Gastrocnemius medialis (tissue), 4 donors: ENCODE data around the gene PRKD1. TPM values are rescaled to one million over a fixed set of nuclear protein-coding genes. Genes with fewer than 3 reads are reported as not detected.

ENCODE experiments used
- ATAC-seq, 2 donors: fragments of 150-250 bp; one replicate each; pipeline ENCODE4 v1.9.1; 2016
- DNase-seq, 2 donors: peaks; one replicate each; pipeline ENCODE4 v3.0.0-alpha.2; 2019
- H3K27ac ChIP-seq, 4 donors: fragments of 200-600 bp; sonication (generic); 1 replicate in 1 of 4; 2 replicates in 3 of 4; pipeline ENCODE4 v1.5.1; 2016 to 2018; ENCODE audit warnings: mild to moderate bottlenecking in 2 of 4, moderate library complexity in 1 of 4
- H3K27me3 ChIP-seq, 3 donors: fragments of 200-600 bp; sonication (generic) in 2 of 3; 1 replicate in 1 of 3; 2 replicates in 2 of 3; pipeline versions ENCODE4 v1.5.1 to v1.6.0; 2016 to 2019; ENCODE audit warnings: mild to moderate bottlenecking in 1 of 3, moderate library complexity in 1 of 3
- H3K36me3 ChIP-seq, 2 donors: fragments of 200-600 bp; sonication (generic) in 1 of 2; one replicate each; pipeline ENCODE4 v1.5.1; 2017 to 2018
- H3K4me1 ChIP-seq, 2 donors: fragments of 200-600 bp; sonication (generic) in 1 of 2; one replicate each; pipeline ENCODE4 v1.5.1; 2016 to 2017; ENCODE audit warnings: mild to moderate bottlenecking in 2 of 2
- H3K4me3 ChIP-seq, 4 donors: fragments of 200-600 bp; sonication (generic) in 3 of 4; 1 replicate in 1 of 4; 2 replicates in 3 of 4; pipeline ENCODE4 v1.5.1; 2016 to 2019; ENCODE audit warnings: mild to moderate bottlenecking in 2 of 4
- H3K9me3 ChIP-seq, 3 donors: fragments of 200-600 bp; sonication (generic) in 2 of 3; 1 replicate in 1 of 3; 2 replicates in 2 of 3; pipeline ENCODE4 v1.5.1; 2016 to 2019
- CTCF ChIP-seq, 5 experiments: fragments of 450-650 bp in 3 of 5; fragments of 200-600 bp in 2 of 5; sonication (generic) in 2 of 5; IDR thresholded peaks in 4 of 5; conservative IDR thresholded peaks in 1 of 5; 1 replicate in 4 of 5; 2 replicates in 1 of 5; pipeline ENCODE4 v1.5.1; 2016 to 2019; ENCODE audit warnings: antibody characterized with exemption in 5 of 5, mild to moderate bottlenecking in 3 of 5, moderate library complexity in 3 of 5
- POLR2A ChIP-seq, 2 donors: fragments of 450-650 bp; IDR thresholded peaks; one replicate each; pipeline ENCODE4 v1.6.1; 2017; ENCODE audit warnings: antibody characterized with exemption in 2 of 2, mild to moderate bottlenecking in 2 of 2, moderate library complexity in 2 of 2
- in situ Hi-C, 4 donors: fragments of 200-750 bp; cut with MboI; loops; one replicate each; pipeline versions ENCODE4 v1.15.0 to v1.8.0; 2017; ENCODE audit warnings: low sequenced_read_pairs in 4 of 4
- intact Hi-C: fragments of 100-400 bp; cut with DNase I; formaldehyde crosslinking; loops from one replicate; pipeline ENCODE4 v1.15.1; 2023; ENCODE audit warnings: low total_unique reads
- total RNA-seq, 4 donors: library from RNA; depleted of rRNA; stranded (reverse); fragments of >200 nt; gene quantifications; one replicate each; pipeline versions ENCODE4 v1.1.0 to v1.2.3, GENCODE V29; 2016

The PRKD1 gene
- total RNA-seq, 4 donors from 2014 or later: 1.5 to 4.1 (median 1.7) TPM

GRCh38 chr14:29908652-29909577, 18.7 kb downstream of the PRKD1 start:
- TF ChIP-seq CTCF (IDR thresholded peaks at IDR 0.05 in 4 of 5, conservative IDR thresholded peaks at IDR 0.05 in 1 of 5): no peak
- TF ChIP-seq POLR2A (IDR thresholded peaks at IDR 0.05): no peak
- Histone ChIP-seq H3K36me3 (no peaks in the 10 kb centered on the region), H3K9me3 (no peaks in the 10 kb centered on the region), H3K27me3 (no peaks in the 10 kb centered on the region), H3K4me3 (no peak overlapping the region), H3K4me1 (no peaks in the 10 kb centered on the region), H3K27ac (no peak overlapping the region)
- in situ Hi-C loops: no loop called here
- intact Hi-C loops: no loop called here
- ATAC-seq (no peak), DNase-seq (no peak)

- Histone ChIP-seq H3K36me3 (no peaks in the 10 kb centered on the region), H3K9me3 (no peaks in the 10 kb centered on the region), H3K4me1 (no peaks in the 10 kb centered on the region), H3K27ac (no peak overlapping the region), H3K27me3 (no peaks in the 10 kb centered on the region), H3K4me3 (no peak overlapping the region)
- DNase-seq: no peak
- intact Hi-C loops: no loop called here
- in situ Hi-C loops: no loop called here
- ATAC-seq: no peak
- TF ChIP-seq CTCF (IDR thresholded peaks at IDR 0.05 in 4 of 5, conservative IDR thresholded peaks at IDR 0.05 in 1 of 5) (no peak), POLR2A (IDR thresholded peaks at IDR 0.05) (no peak)
These were observed 21.3 kb downstream of the PRKD1 start for GRCh38 chr14:29906256-29906870.

- Histone ChIP-seq H3K9me3 (peaks cover 0 to 4% (median 0%) of the 10 kb centered on the region in 3 donors), H3K36me3 (no peaks in the 10 kb centered on the region), H3K4me3 (no peak overlapping the region), H3K27me3 (no peaks in the 10 kb centered on the region), H3K4me1 (no peaks in the 10 kb centered on the region), H3K27ac (no peak overlapping the region)
- TF ChIP-seq POLR2A (IDR thresholded peaks at IDR 0.05) (no peak), CTCF (IDR thresholded peaks at IDR 0.05 in 4 of 5, conservative IDR thresholded peaks at IDR 0.05 in 1 of 5) (no peak)
- no peak for DNase-seq
- no peak for ATAC-seq
- in situ Hi-C loops: no loop called here
- intact Hi-C loops: no loop called here
These were observed 22.1 kb downstream of the PRKD1 start for GRCh38 chr14:29905543-29905942.

GRCh38 chr14:29900609-29901350, 26.9 kb downstream of the PRKD1 start:
- in situ Hi-C loops (no loop called here), intact Hi-C loops (no loop called here)
- TF ChIP-seq POLR2A (IDR thresholded peaks at IDR 0.05): no peak
- no peak for TF ChIP-seq CTCF (IDR thresholded peaks at IDR 0.05 in 4 of 5, conservative IDR thresholded peaks at IDR 0.05 in 1 of 5)

More at GRCh38 chr14:29900609-29901350, 26.9 kb downstream of the PRKD1 start:
- H3K27me3 ChIP-seq: no peaks in the 10 kb centered on the region
- H3K27ac ChIP-seq: no peak overlapping the region
- DNase-seq (no peak), ATAC-seq (no peak)
- H3K9me3 ChIP-seq: peaks cover 0 to 4% (median 0%) of the 10 kb centered on the region in 3 donors
- no peak overlapping the region for H3K4me3 ChIP-seq
- H3K36me3 ChIP-seq: no peaks in the 10 kb centered on the region
- H3K4me1 ChIP-seq: no peaks in the 10 kb centered on the region
